HCT116 (cell line): ENCODE results near the gene KCNK6.

Experiments used
- EGR1 ChIP-seq: IDR thresholded peaks from 2 replicates; pipeline ENCODE4 v1.6.1; 2012; ENCODE audit warnings: low read depth
- POLR2A ChIP-seq: IDR thresholded peaks from 2 replicates; pipeline ENCODE4 v1.7.0; 2011; ENCODE audit warnings: borderline replicate concordance; ENCODE audit not compliant: insufficient read depth, insufficient read length; ENCODE audit errors: extremely low read depth
- POLR2AphosphoS5 ChIP-seq: IDR thresholded peaks from 2 replicates; pipeline ENCODE4 v1.6.1; 2011; ENCODE audit warnings: mild to moderate bottlenecking, low read depth, low read length, moderate library complexity
- SIN3A ChIP-seq: IDR thresholded peaks from 2 replicates; pipeline ENCODE4 v1.6.1; 2012; ENCODE audit warnings: low read depth
- ZFX ChIP-seq: fragments of 450-650 bp; IDR thresholded peaks from 2 replicates; pipeline ENCODE4 v1.6.1; 2017
- TF ChIP-seq, protein P1 (sequence below), 3 experiments: fragments of 200-600 bp in 1 of 3; sonication (generic) in 1 of 3; IDR thresholded peaks in 2 of 3; conservative IDR thresholded peaks in 1 of 3; 2 replicates each; pipeline ENCODE4 v1.5.1; 2012 to 2017; ENCODE audit warnings: low read depth in 2 of 3, low read length in 2 of 3, antibody characterized with exemption in 1 of 3, borderline replicate concordance in 1 of 3, control low read depth in 1 of 3, mild to moderate bottlenecking in 1 of 3, mixed read lengths in 1 of 3, mixed run types in 1 of 3, moderate library complexity in 1 of 3; ENCODE audit not compliant: insufficient read depth in 1 of 3
- TF ChIP-seq, protein P2 (sequence below): IDR thresholded peaks from 2 replicates; pipeline ENCODE4 v1.6.1; 2012

DNA sequence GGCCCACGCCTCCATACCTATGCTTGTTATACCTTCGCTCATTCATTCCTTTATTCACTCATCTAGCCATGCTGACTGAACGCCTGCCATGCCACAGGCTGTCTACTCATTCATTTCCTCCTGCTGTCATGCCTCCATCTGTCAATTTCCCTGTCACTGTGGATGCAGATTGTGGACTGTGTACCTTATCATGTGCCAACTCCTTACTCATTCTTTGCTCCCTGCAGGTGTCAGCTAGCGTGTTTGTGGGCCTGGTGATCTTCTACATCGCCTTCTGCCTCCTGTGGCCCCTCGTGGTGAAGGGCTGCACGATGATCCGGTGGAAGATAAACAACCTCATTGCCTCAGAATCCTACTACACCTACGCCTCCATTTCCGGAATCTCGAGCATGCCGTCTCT is 50.7 kb downstream of the KCNK6 start:
- TF ChIP-seq EGR1 (no peak), SIN3A (no peak), POLR2A (no peak), POLR2AphosphoS5 (no peak), ZFX (no peak)
- TF ChIP-seq, protein P1, sequence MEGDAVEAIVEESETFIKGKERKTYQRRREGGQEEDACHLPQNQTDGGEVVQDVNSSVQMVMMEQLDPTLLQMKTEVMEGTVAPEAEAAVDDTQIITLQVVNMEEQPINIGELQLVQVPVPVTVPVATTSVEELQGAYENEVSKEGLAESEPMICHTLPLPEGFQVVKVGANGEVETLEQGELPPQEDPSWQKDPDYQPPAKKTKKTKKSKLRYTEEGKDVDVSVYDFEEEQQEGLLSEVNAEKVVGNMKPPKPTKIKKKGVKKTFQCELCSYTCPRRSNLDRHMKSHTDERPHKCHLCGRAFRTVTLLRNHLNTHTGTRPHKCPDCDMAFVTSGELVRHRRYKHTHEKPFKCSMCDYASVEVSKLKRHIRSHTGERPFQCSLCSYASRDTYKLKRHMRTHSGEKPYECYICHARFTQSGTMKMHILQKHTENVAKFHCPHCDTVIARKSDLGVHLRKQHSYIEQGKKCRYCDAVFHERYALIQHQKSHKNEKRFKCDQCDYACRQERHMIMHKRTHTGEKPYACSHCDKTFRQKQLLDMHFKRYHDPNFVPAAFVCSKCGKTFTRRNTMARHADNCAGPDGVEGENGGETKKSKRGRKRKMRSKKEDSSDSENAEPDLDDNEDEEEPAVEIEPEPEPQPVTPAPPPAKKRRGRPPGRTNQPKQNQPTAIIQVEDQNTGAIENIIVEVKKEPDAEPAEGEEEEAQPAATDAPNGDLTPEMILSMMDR (IDR thresholded peaks at IDR 0.05 in 2 of 3, conservative IDR thresholded peaks at IDR 0.05 in 1 of 3; ENCODE audit: borderline replicate concordance in 1 of 3, insufficient read depth in 1 of 3, low read depth in 2 of 3, low read length in 2 of 3) = no peak
- TF ChIP-seq, protein P2, sequence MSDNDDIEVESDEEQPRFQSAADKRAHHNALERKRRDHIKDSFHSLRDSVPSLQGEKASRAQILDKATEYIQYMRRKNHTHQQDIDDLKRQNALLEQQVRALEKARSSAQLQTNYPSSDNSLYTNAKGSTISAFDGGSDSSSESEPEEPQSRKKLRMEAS = no peak
